ENCODE data around the gene FBXW7.

GRCh38 chr4:152359208-152360044 lies 176.5 kb downstream of the FBXW7 start:
- TF ChIP-seq, protein P1, sequence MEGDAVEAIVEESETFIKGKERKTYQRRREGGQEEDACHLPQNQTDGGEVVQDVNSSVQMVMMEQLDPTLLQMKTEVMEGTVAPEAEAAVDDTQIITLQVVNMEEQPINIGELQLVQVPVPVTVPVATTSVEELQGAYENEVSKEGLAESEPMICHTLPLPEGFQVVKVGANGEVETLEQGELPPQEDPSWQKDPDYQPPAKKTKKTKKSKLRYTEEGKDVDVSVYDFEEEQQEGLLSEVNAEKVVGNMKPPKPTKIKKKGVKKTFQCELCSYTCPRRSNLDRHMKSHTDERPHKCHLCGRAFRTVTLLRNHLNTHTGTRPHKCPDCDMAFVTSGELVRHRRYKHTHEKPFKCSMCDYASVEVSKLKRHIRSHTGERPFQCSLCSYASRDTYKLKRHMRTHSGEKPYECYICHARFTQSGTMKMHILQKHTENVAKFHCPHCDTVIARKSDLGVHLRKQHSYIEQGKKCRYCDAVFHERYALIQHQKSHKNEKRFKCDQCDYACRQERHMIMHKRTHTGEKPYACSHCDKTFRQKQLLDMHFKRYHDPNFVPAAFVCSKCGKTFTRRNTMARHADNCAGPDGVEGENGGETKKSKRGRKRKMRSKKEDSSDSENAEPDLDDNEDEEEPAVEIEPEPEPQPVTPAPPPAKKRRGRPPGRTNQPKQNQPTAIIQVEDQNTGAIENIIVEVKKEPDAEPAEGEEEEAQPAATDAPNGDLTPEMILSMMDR (IDR thresholded peaks at IDR 0.05): no peak
- no peak for TF ChIP-seq POLR2A (IDR thresholded peaks at IDR 0.05)

Measured in body of pancreas (tissue), 4 donors.